ENCODE measurements around the gene HASPIN. TPM values are rescaled to one million over a fixed set of nuclear protein-coding genes. Genes with fewer than 3 reads are reported as not detected.

Gene HASPIN
- total RNA-seq, 1 donor from 2014 or later = 13.1 TPM

DNA sequence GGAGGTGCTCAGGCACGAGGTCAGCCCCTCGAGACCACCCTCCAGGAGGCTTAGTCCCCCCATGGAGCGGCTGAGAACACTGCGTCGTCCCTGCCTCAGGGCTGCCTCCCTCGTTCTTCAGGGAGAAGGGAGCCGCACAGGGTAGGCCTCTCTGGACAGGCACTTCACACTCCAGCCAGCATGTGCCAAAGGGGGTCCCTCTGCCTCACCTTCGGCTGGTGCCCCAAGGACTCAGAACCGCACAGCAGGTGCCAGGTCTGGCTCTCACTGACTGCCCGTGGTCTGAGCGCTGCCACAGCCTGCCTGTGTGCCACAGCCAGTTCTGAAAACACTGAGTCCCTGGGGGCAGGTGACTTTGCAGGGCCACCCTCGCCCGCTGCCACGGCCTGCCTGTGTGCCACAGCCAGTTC is 34.8 kb upstream of the HASPIN start:
- DNase-seq (ENCODE audit: extremely low spot score, unreplicated experiment) = no peak
- H3K36me3 Mint-ChIP-seq = no peaks in the 10 kb centered on the region
- TF ChIP-seq, protein P1, sequence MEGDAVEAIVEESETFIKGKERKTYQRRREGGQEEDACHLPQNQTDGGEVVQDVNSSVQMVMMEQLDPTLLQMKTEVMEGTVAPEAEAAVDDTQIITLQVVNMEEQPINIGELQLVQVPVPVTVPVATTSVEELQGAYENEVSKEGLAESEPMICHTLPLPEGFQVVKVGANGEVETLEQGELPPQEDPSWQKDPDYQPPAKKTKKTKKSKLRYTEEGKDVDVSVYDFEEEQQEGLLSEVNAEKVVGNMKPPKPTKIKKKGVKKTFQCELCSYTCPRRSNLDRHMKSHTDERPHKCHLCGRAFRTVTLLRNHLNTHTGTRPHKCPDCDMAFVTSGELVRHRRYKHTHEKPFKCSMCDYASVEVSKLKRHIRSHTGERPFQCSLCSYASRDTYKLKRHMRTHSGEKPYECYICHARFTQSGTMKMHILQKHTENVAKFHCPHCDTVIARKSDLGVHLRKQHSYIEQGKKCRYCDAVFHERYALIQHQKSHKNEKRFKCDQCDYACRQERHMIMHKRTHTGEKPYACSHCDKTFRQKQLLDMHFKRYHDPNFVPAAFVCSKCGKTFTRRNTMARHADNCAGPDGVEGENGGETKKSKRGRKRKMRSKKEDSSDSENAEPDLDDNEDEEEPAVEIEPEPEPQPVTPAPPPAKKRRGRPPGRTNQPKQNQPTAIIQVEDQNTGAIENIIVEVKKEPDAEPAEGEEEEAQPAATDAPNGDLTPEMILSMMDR (conservative IDR thresholded peaks at IDR 0.05) = no peak
- no peak overlapping the region for H3K4me3 Mint-ChIP-seq
- no peak overlapping the region for H3K27ac Mint-ChIP-seq
- H3K27me3 Mint-ChIP-seq = peaks cover 22% of the 10 kb centered on the region
- H3K9me3 Mint-ChIP-seq = no peaks in the 10 kb centered on the region
- H3K4me1 Mint-ChIP-seq (ENCODE audit: unreplicated experiment) = no peaks in the 10 kb centered on the region

DNA sequence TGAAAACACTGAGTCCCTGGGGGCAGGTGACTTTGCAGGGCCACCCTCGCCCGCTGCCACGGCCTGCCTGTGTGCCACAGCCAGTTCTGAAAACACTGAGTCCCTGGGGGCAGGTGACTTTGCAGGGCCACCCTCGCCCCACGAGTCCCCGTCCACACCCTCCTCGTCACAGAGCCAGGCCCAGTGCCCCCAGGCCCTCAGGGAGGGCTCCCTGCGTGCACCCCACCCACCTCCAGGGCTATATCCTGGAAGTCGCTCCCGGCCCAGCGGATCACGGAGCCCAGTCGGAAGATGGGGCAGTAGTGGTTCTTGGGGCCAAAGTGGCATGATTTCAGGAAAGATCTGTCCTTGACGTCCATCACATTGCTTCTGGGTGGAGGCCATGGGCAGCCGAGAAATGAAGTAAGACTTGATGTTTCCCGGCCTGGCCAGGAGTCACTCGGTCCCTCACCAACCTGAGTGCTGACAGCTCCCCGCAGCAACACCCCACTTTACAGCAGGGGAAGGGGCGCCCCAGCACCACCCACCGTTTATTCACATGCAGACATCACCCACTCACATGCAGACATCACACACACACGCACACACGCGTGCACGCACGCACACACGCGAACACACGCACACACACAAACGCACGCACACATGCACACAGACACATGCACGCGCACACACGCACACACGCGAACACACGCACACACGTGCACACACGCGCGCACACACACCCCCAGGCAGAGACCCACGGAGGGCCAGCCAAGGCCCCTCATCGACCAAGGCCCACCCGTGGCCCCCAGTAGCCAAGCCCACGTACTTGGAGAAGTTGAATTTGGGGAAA is 34.2 kb upstream of the HASPIN start:
- no peak overlapping the region for H3K4me3 Mint-ChIP-seq
- H3K27me3 Mint-ChIP-seq = peaks cover 28% of the 10 kb centered on the region
- no peaks in the 10 kb centered on the region for H3K4me1 Mint-ChIP-seq (ENCODE audit: unreplicated experiment)
- H3K9me3 Mint-ChIP-seq = no peaks in the 10 kb centered on the region
- DNase-seq (ENCODE audit: extremely low spot score, unreplicated experiment) = no peak
- TF ChIP-seq, protein P1 (conservative IDR thresholded peaks at IDR 0.05) = no peak
- no peaks in the 10 kb centered on the region for H3K36me3 Mint-ChIP-seq
- H3K27ac Mint-ChIP-seq = peak overlapping the region; percentile 46

DNA sequence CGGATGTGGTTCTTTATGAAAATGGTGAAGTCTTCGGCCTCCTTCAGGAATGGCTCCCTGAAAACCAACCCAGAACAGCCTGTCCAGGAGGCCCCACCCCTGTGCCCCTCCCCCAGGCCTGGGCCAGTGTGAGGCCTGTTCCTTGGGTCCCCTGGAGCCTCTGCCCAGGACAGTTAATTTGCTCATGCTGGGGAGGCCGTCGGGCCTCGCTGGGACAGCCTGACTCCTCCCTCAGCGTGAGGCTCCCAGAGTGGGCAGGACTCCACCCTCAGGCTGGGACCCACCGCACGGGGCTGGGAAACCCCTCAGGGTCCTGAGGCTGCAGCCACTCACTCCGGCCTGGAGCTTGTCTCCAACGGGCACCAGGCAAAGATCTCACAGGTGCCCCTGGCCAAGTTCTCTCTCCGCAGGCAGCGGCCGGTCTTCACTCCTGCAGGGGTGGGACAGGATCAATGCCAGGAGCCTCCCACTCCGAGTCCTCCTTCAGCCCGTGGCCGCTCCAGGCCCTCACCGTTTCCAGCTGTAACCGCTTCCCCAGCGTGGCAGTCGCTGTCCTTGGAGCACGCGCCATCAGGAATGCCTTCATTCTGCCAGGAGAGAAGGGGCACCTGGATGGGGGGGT is 33.5 kb upstream of the HASPIN start:
- H3K4me3 Mint-ChIP-seq = no peak overlapping the region
- H3K27me3 Mint-ChIP-seq = peaks cover 33% of the 10 kb centered on the region
- H3K9me3 Mint-ChIP-seq = no peaks in the 10 kb centered on the region
- TF ChIP-seq, protein P1 (conservative IDR thresholded peaks at IDR 0.05) = no peak
- no peak overlapping the region for H3K27ac Mint-ChIP-seq
- no peak for DNase-seq (ENCODE audit: extremely low spot score, unreplicated experiment)
- H3K36me3 Mint-ChIP-seq = no peaks in the 10 kb centered on the region
- no peaks in the 10 kb centered on the region for H3K4me1 Mint-ChIP-seq (ENCODE audit: unreplicated experiment)

DNA sequence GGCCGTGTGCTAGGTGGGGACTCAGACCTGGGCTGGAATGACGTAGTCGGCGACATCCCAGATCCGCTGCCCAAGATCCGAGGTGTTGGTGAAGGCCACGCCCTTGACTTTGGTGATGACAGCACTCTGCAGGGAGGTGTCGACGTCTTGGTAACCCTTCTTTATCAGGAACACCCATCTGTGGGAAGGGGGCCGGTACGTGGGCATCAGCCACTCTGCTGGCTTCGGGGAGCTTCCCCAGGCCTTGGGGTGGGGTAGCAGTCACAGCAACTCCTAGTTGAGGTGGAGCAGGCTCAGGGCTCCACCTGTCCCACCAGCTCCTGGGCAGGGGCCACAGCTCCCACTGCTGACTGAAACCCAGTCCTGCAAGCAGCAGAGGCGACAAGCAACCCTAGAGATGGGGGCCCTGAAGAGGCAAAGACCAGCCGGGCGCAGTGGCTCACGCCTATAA is 32.1 kb upstream of the HASPIN start:
- H3K4me3 Mint-ChIP-seq = no peak overlapping the region
- no peak overlapping the region for H3K27ac Mint-ChIP-seq
- no peaks in the 10 kb centered on the region for H3K9me3 Mint-ChIP-seq
- peaks cover 45% of the 10 kb centered on the region for H3K27me3 Mint-ChIP-seq
- TF ChIP-seq, protein P1 (conservative IDR thresholded peaks at IDR 0.05) = no peak
- DNase-seq (ENCODE audit: extremely low spot score, unreplicated experiment) = no peak
- no peaks in the 10 kb centered on the region for H3K36me3 Mint-ChIP-seq
- H3K4me1 Mint-ChIP-seq (ENCODE audit: unreplicated experiment) = no peaks in the 10 kb centered on the region

DNA sequence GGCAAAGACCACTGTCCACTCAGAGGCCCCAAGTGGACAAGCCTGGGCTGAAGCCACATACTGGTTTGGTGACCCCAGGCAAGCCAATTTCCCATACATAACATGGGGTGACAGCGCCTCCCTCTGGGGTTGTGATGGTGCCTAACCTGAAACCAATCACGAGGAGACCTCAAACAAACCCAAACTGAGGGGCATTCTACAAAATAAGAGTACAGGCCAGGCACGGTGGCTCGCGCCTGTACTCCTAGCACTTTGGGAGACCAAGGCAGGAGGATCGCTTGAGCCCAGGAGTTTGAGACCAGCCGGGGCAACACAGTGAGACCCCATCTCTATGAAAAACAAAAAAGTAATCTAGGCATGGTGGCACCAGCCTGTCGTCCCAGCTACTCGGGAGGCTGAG is 31.4 kb upstream of the HASPIN start:
- H3K36me3 Mint-ChIP-seq = no peaks in the 10 kb centered on the region
- H3K27ac Mint-ChIP-seq = no peak overlapping the region
- H3K4me1 Mint-ChIP-seq (ENCODE audit: unreplicated experiment) = no peaks in the 10 kb centered on the region
- peaks cover 52% of the 10 kb centered on the region for H3K27me3 Mint-ChIP-seq
- DNase-seq (ENCODE audit: extremely low spot score, unreplicated experiment) = no peak
- no peaks in the 10 kb centered on the region for H3K9me3 Mint-ChIP-seq
- no peak overlapping the region for H3K4me3 Mint-ChIP-seq
- TF ChIP-seq, protein P1 (conservative IDR thresholded peaks at IDR 0.05) = no peak

Measured in type B pancreatic cell (in vitro differentiated cells).